ENCODE data around the gene RRBP1. TPM values are rescaled to one million over a fixed set of nuclear protein-coding genes. Genes with fewer than 3 reads are reported as not detected.

RRBP1 gene
- total and polyA plus RNA-seq, 4 donors = 53.2 to 89.2 (median 56.7) TPM

DNA sequence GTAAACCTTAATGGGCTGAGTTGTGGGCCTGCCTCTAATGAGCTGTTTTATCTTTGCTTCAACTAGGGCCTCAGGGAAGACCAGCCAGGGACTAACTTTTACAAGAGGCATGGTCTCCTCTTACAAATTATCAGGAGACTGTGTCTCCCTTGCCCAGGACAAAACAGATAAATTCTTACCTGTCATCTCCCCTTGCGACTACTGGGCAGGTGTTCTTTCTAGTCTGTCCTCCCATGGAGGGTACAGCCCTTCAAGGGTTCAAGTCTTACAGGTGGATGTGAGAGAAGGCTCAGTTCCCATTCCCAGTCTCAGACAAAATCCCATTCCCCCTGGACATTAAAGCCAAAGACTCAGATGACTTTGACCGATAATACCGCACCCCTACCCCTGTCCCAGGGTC is 13.6 kb downstream of the RRBP1 start:
- WGBS (ENCODE audit: insufficient coverage) = 100% methylated on average over 1 of the region's 3 CpGs
- Histone ChIP-seq H3K27ac (ENCODE audit: low read depth, low read length) (no peak overlapping the region), H3K4me1 (ENCODE audit: control insufficient read depth, insufficient read depth, low read length) (peaks cover 4% of the 10 kb centered on the region)

DNA sequence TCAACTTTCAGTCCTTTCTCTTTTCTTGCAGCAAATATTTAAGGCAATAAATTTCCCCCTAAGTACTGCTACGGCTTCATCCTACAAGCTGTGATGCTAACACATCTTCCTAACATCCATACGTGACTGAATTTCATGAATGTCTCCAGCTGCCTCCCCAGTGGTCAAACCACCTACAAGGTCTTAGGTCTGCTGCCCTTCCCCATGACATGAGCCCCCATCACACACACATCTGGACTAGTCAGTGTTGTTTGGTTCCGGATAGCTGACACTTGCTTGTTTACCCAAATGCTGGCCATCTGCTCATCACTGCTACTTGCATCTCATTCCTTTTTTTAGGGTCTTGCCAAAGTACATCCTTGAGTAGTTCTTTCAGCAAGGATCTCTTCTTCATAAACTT is 14.6 kb downstream of the RRBP1 start:
- H3K4me1 ChIP-seq (ENCODE audit: control insufficient read depth, insufficient read depth, low read length) = peaks cover 4% of the 10 kb centered on the region
- no peaks in the 10 kb centered on the region for H3K9me3 ChIP-seq (ENCODE audit: control insufficient read depth, insufficient read depth, low read length)
- no peak overlapping the region for H3K4me3 ChIP-seq (ENCODE audit: low read depth, low read length)
- DNase-seq (ENCODE audit: low read depth in 4 of 6, low spot score in 6 of 6) = no peak
- WGBS (ENCODE audit: insufficient coverage) = 96% methylated on average over 3 of the region's 3 CpGs
- H3K27ac ChIP-seq (ENCODE audit: low read depth, low read length) = no peak overlapping the region
- no peaks in the 10 kb centered on the region for H3K27me3 ChIP-seq (ENCODE audit: control insufficient read depth, insufficient read depth, low read length)
- no peaks in the 10 kb centered on the region for H3K36me3 ChIP-seq (ENCODE audit: control insufficient read depth, insufficient read depth, low read length)

More for the DNA sequence above, 13.6 kb downstream of the RRBP1 start:
- Histone ChIP-seq H3K9me3 (ENCODE audit: control insufficient read depth, insufficient read depth, low read length) (no peaks in the 10 kb centered on the region), H3K36me3 (ENCODE audit: control insufficient read depth, insufficient read depth, low read length) (no peaks in the 10 kb centered on the region), H3K27me3 (ENCODE audit: control insufficient read depth, insufficient read depth, low read length) (no peaks in the 10 kb centered on the region), H3K4me3 (ENCODE audit: low read depth, low read length) (no peak overlapping the region)
- DNase-seq (ENCODE audit: low read depth in 4 of 6, low spot score in 6 of 6) = no peak

DNA sequence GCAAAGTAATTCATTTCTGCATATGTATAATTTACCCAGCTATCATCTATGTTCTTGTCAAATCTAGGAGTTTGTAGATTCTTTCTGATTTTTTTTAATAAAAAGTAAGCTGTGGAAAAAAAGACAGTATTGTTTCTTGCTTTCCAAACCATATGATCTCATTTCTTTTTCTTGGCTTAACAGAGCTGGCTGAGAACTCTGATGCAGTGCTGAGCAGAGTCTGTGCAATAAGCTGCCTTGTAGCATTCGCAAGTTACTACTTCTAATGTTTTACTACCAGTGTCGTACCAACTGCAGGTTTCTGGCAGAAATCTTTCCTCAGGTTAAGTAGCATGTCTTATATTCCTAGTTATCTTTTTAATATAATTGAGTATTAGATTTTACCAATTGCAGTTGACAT is 15.6 kb downstream of the RRBP1 start:
- no peaks in the 10 kb centered on the region for H3K36me3 ChIP-seq (ENCODE audit: control insufficient read depth, insufficient read depth, low read length)
- H3K4me3 ChIP-seq (ENCODE audit: low read depth, low read length) = no peak overlapping the region
- H3K4me1 ChIP-seq (ENCODE audit: control insufficient read depth, insufficient read depth, low read length) = peaks cover 4% of the 10 kb centered on the region
- 83% methylated on average over 1 of the region's 2 CpGs for WGBS (ENCODE audit: insufficient coverage)
- H3K27me3 ChIP-seq (ENCODE audit: control insufficient read depth, insufficient read depth, low read length) = no peaks in the 10 kb centered on the region
- H3K27ac ChIP-seq (ENCODE audit: low read depth, low read length) = no peak overlapping the region
- peak in 1 of 6 donors; percentile 66 for DNase-seq (ENCODE audit: low read depth in 4 of 6, low spot score in 6 of 6)
- H3K9me3 ChIP-seq (ENCODE audit: control insufficient read depth, insufficient read depth, low read length) = no peaks in the 10 kb centered on the region

DNA sequence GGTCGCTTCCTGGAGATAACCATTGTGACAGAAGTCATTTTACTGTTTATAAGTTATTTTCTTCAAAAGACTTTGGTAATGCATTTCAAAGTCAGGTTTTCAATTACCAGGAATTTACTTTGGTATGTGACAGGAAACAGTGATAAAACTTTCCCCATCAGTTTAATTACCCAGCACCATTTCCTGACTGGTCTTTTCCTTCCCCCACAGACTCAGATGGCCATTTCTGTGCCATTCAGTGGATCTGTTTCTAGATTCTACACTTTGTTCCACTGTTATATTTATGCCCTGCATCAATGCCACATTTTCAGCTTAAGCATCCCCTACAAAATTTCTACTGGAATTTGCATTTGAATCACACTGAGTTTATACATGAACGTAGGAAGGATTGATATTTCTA is 16.3 kb downstream of the RRBP1 start:
- H3K4me3 ChIP-seq (ENCODE audit: low read depth, low read length) = no peak overlapping the region
- no CpG with 5 or more reads among the region's 2 CpGs for WGBS (ENCODE audit: insufficient coverage)
- H3K27ac ChIP-seq (ENCODE audit: low read depth, low read length) = no peak overlapping the region
- no peaks in the 10 kb centered on the region for H3K36me3 ChIP-seq (ENCODE audit: control insufficient read depth, insufficient read depth, low read length)
- no peaks in the 10 kb centered on the region for H3K9me3 ChIP-seq (ENCODE audit: control insufficient read depth, insufficient read depth, low read length)
- H3K27me3 ChIP-seq (ENCODE audit: control insufficient read depth, insufficient read depth, low read length) = no peaks in the 10 kb centered on the region
- H3K4me1 ChIP-seq (ENCODE audit: control insufficient read depth, insufficient read depth, low read length) = peaks cover 4% of the 10 kb centered on the region
- DNase-seq (ENCODE audit: low read depth in 4 of 6, low spot score in 6 of 6) = no peak

DNA sequence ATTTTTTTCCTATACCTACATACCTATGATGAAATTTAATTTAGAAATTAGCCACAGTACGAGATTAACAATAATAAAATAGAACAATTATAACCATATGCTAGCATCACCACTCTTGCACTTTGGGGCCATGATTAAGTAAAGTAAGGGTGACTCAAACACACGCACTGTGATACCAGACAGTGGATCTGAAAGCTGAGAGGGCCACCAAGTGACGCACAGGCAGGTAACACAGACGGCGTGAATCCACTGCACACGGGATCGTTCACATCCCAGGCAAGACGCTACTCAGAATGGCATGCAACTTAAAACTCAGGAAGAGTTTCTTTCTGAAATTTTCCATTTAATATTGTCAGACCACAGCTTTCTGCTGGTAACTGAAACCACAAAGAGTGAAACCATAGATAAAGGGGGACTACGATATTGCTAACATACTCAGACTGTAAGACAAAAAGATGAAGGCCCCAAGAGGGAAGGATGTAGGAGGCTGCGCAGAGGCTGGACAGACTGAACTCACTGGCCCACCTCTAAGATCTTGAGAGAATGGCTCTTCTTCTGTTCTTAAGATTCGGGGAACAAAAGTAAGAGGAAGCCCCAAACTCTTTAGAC is 17.9 kb downstream of the RRBP1 start:
- DNase-seq (ENCODE audit: low read depth in 4 of 6, low spot score in 6 of 6) = no peak
- Histone ChIP-seq H3K9me3 (ENCODE audit: control insufficient read depth, insufficient read depth, low read length) (no peaks in the 10 kb centered on the region), H3K27ac (ENCODE audit: low read depth, low read length) (peak overlapping the region; percentile 61), H3K36me3 (ENCODE audit: control insufficient read depth, insufficient read depth, low read length) (peaks cover 9% of the 10 kb centered on the region), H3K4me3 (ENCODE audit: low read depth, low read length) (no peak overlapping the region), H3K27me3 (ENCODE audit: control insufficient read depth, insufficient read depth, low read length) (no peaks in the 10 kb centered on the region), H3K4me1 (ENCODE audit: control insufficient read depth, insufficient read depth, low read length) (peaks cover 4% of the 10 kb centered on the region)
- WGBS (ENCODE audit: insufficient coverage) = 98% methylated on average over 8 of the region's 11 CpGs

DNA sequence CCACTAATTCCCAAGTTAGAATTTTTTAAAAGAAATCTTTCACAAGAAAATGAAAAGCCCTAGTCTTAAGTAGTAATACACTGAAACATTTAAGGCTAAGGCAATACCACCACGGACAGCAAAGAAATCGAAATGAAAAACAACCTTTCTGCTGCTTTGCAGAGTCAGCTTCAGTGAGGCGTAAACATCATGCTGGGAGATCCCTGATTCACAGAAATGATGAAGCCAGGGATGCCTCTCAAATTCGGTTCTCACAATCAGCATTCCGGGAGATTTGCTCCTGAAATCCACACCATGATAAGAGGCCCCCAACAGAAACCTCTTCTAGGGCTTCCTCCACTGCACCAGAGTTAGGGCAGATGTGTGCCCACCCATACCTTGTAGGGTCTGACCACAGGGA is 18.6 kb downstream of the RRBP1 start:
- peaks cover 15% of the 10 kb centered on the region for H3K36me3 ChIP-seq (ENCODE audit: control insufficient read depth, insufficient read depth, low read length)
- peaks cover 4% of the 10 kb centered on the region for H3K4me1 ChIP-seq (ENCODE audit: control insufficient read depth, insufficient read depth, low read length)
- no peaks in the 10 kb centered on the region for H3K9me3 ChIP-seq (ENCODE audit: control insufficient read depth, insufficient read depth, low read length)
- DNase-seq (ENCODE audit: low read depth in 4 of 6, low spot score in 6 of 6) = peak in 1 of 6 donors; percentile 41
- H3K27ac ChIP-seq (ENCODE audit: low read depth, low read length) = peak overlapping the region; percentile 61
- WGBS (ENCODE audit: insufficient coverage) = 29% methylated on average over 5 of the region's 5 CpGs
- no peaks in the 10 kb centered on the region for H3K27me3 ChIP-seq (ENCODE audit: control insufficient read depth, insufficient read depth, low read length)
- H3K4me3 ChIP-seq (ENCODE audit: low read depth, low read length) = no peak overlapping the region

DNA sequence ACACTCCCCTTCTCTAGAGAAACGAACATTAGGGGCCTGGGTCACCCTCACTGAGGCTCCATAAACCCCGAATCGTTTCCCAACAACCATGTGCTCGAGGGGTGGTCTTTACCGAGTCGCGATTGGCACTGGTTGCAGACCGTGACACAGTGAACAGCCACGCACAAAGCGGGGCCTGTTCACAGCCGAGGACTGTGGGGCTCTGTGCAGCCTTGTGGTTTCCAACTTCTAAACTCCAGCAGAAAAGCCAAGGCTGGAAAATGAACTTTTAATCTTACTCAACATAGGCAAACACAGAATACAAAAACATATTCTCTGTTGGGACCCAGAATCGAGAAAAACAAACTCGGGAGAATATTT is 19.0 kb downstream of the RRBP1 start:
- peak in 1 of 6 donors; percentile 52 for DNase-seq (ENCODE audit: low read depth in 4 of 6, low spot score in 6 of 6)
- H3K27me3 ChIP-seq (ENCODE audit: control insufficient read depth, insufficient read depth, low read length) = no peaks in the 10 kb centered on the region
- no peaks in the 10 kb centered on the region for H3K9me3 ChIP-seq (ENCODE audit: control insufficient read depth, insufficient read depth, low read length)
- H3K36me3 ChIP-seq (ENCODE audit: control insufficient read depth, insufficient read depth, low read length) = peaks cover 17% of the 10 kb centered on the region
- 41% methylated on average over 11 of the region's 13 CpGs for WGBS (ENCODE audit: insufficient coverage)
- H3K4me1 ChIP-seq (ENCODE audit: control insufficient read depth, insufficient read depth, low read length) = peaks cover 4% of the 10 kb centered on the region
- peak overlapping the region; percentile 61 for H3K27ac ChIP-seq (ENCODE audit: low read depth, low read length)
- no peak overlapping the region for H3K4me3 ChIP-seq (ENCODE audit: low read depth, low read length)

DNA sequence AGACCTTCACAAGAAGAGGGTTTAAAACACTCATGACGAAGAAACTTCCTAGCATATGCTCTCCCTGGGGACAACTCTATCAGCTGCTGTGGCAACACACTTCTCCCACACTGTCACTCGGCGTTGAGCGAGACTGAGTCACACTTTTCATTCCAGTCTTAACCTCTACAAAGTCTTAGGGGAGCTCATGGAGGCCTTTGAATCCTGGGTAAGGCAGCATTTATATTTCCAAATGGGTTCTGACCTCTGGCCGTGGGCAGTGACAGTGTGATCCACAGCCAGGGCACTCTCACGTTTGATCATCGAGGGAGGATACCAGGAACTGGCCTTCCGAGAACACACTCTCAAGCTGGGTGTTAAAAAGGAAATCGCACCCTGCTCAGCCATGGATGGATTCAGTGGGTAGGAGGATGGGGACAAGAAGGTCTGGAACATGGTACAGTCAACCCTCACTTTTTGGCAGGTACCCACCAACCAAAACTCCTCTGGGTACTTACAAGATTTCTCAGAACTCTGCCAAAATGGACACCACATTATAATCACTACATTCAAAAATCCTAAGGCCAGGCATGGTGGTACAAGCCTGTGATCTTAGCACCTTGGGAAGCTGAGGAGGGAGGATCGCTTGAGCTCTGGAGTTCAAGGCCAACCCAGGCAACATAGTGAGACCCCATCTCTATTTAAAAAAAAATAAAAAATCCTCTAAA is 19.6 kb downstream of the RRBP1 start:
- peak overlapping the region; percentile 61 for H3K27ac ChIP-seq (ENCODE audit: low read depth, low read length)
- H3K4me3 ChIP-seq (ENCODE audit: low read depth, low read length) = no peak overlapping the region
- no peak for DNase-seq (ENCODE audit: low read depth in 4 of 6, low spot score in 6 of 6)
- peaks cover 4% of the 10 kb centered on the region for H3K4me1 ChIP-seq (ENCODE audit: control insufficient read depth, insufficient read depth, low read length)
- H3K27me3 ChIP-seq (ENCODE audit: control insufficient read depth, insufficient read depth, low read length) = no peaks in the 10 kb centered on the region
- no peaks in the 10 kb centered on the region for H3K9me3 ChIP-seq (ENCODE audit: control insufficient read depth, insufficient read depth, low read length)
- H3K36me3 ChIP-seq (ENCODE audit: control insufficient read depth, insufficient read depth, low read length) = peaks cover 19% of the 10 kb centered on the region
- 91% methylated on average over 8 of the region's 10 CpGs for WGBS (ENCODE audit: insufficient coverage)

DNA sequence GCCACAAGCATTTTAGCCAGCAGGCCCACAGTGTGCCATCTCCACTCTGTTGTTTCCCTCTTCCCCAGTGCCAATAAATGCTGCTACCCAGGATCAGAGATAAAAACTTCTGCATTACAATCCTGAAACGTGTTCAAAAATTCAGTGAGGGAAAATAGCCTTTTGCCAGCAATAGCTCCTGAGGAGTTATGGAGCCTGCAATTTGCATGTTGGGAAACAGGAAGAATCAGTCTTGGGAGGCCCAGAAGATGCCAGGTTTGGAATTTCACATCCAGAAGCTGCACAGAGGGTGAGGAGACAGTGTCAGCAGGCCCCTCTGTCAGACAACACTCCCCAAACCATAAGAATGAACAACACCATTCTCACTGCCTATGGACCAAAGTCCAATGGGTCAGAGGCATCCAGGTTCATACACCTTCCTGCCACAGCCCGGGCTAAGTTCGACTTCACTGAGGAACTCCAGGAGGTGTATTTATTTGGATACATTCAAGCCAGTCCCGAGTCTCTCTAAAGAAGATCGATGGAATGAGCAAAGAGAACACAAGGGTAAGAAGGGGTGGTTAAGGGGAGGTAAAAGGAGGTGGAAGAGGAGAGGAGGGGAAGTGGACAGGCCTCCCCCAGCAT is 20.8 kb downstream of the RRBP1 start:
- Histone ChIP-seq H3K27me3 (ENCODE audit: control insufficient read depth, insufficient read depth, low read length) (no peaks in the 10 kb centered on the region), H3K4me3 (ENCODE audit: low read depth, low read length) (no peak overlapping the region), H3K4me1 (ENCODE audit: control insufficient read depth, insufficient read depth, low read length) (peaks cover 4% of the 10 kb centered on the region), H3K9me3 (ENCODE audit: control insufficient read depth, insufficient read depth, low read length) (no peaks in the 10 kb centered on the region), H3K36me3 (ENCODE audit: control insufficient read depth, insufficient read depth, low read length) (peaks cover 22% of the 10 kb centered on the region), H3K27ac (ENCODE audit: low read depth, low read length) (no peak overlapping the region)
- DNase-seq (ENCODE audit: low read depth in 4 of 6, low spot score in 6 of 6) = no peak
- WGBS (ENCODE audit: insufficient coverage) = 78% methylated on average over 5 of the region's 5 CpGs

DNA sequence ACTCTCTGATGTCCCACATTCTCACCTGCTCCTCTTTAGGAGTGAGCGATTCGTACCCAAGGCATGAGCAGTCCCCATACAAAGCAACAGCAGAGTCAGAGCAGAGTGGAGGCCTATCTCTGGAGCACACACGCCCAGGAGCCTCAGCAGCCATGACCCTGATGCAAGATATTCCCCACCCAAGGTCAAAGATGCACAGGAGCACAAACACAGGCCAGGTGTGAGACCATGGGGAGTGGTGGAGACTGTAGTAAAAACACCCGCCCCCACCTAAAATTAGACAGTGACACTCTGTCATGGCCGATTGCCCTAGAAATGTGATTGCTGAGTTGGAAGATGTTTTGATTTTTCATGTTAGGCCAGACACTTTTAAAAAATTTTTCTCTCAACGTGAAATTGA is 21.4 kb downstream of the RRBP1 start:
- Histone ChIP-seq H3K27ac (ENCODE audit: low read depth, low read length) (no peak overlapping the region), H3K36me3 (ENCODE audit: control insufficient read depth, insufficient read depth, low read length) (peaks cover 22% of the 10 kb centered on the region), H3K4me1 (ENCODE audit: control insufficient read depth, insufficient read depth, low read length) (peaks cover 4% of the 10 kb centered on the region), H3K27me3 (ENCODE audit: control insufficient read depth, insufficient read depth, low read length) (no peaks in the 10 kb centered on the region), H3K9me3 (ENCODE audit: control insufficient read depth, insufficient read depth, low read length) (no peaks in the 10 kb centered on the region), H3K4me3 (ENCODE audit: low read depth, low read length) (no peak overlapping the region)
- WGBS (ENCODE audit: insufficient coverage) = 83% methylated on average over 1 of the region's 6 CpGs
- DNase-seq (ENCODE audit: low read depth in 4 of 6, low spot score in 6 of 6) = no peak

Measured in spinal cord (tissue), 10 donors.